Loucy (cell line): ENCODE results near the gene EFCAB9.

Experiments used
- CTCF ChIP-seq: fragments of 200-600 bp; sonication (generic); conservative IDR thresholded peaks from 2 replicates; pipeline ENCODE4 v1.5.1; 2014; ENCODE audit warnings: mild to moderate bottlenecking, antibody characterized with exemption, low read length
- EZH2phosphoT487 ChIP-seq: fragments of 200-600 bp; IDR thresholded peaks from 2 replicates; pipeline ENCODE4 v1.6.1; 2018; ENCODE audit warnings: antibody characterized with exemption, mild to moderate bottlenecking, moderate library complexity, borderline replicate concordance

- TF ChIP-seq CTCF (no peak), EZH2phosphoT487 (no peak)
Observed at GRCh38 chr5:172216345-172216744, 22.4 kb downstream of the EFCAB9 start.
